HG03196 (cell line): ENCODE results near the gene DLEC1.

ENCODE experiments used
- ATAC-seq: cut with Tn5 transposase; IDR thresholded peaks from one replicate; pipeline ENCODE4 v1.9.1; 2021; ENCODE audit not compliant: unreplicated experiment

The DLEC1 gene

DNA sequence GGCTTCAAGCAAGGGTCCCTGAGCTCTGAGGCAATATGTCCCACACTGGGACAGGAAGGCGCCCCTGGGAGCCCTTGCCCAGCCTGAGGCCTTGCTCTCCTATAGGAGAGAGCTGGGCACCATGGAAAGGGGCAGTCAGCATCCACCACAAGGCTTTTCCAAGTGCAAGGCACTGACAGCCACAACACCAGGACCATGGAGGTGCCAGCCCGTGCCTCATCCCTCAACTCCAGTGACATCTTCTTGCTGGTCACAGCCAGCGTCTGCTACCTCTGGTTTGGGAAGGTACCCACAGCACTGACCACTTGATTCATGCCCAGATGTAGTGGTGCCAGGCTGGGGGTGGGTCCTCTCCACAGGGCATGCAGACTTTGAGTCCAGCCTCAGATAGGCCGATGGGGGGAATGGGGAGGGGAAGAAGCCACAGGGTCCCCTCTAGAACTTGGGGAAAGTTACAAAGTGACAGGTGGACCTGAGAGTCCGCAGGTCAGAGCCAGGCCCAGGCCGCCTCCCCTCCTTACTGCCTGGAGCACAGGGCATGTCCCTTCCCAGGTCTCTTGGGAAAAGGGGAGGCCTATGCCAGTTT, 36.6 kb upstream of the DLEC1 start:
- ATAC-seq = no peak

DNA sequence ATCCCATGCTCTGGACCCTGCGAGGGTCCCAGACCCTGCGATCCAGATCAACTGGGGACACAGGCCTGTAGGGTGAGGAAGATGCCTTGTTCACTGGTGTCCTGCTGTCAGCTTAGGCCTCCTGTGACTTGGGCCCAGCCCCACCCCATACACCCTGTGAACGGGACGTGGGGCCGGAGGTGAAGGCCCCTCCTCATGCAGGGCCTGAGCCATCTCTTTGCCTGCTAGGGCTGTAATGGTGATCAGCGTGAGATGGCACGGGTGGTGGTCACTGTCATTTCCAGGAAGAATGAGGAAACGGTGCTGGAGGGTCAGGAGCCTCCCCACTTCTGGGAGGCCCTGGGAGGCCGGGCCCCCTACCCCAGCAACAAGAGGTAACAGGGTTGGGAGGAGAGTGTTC, 36.1 kb upstream of the DLEC1 start:
- ATAC-seq = no peak

DNA sequence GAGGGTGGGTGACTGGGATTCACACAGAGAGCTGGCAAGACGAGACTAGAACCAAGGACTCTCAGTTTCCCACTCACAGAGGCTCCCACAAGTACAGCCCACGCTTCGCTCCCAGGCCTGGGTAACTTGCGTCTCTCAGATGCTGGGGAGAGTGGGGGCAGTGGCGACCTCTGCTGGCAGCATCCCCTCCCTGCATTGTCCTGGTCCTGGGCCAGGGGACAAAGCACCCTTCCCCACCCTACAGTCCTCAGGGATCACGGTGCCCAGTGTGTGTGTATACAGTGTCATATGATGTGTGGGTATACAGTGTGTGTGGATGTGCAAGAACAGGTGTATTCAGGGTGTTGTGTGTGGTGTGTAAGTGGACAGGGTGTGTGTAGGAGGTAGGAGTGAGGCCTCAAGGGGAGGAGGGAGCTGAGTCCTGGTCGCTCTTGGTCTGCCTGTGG, 35.6 kb upstream of the DLEC1 start:
- ATAC-seq = no peak

DNA sequence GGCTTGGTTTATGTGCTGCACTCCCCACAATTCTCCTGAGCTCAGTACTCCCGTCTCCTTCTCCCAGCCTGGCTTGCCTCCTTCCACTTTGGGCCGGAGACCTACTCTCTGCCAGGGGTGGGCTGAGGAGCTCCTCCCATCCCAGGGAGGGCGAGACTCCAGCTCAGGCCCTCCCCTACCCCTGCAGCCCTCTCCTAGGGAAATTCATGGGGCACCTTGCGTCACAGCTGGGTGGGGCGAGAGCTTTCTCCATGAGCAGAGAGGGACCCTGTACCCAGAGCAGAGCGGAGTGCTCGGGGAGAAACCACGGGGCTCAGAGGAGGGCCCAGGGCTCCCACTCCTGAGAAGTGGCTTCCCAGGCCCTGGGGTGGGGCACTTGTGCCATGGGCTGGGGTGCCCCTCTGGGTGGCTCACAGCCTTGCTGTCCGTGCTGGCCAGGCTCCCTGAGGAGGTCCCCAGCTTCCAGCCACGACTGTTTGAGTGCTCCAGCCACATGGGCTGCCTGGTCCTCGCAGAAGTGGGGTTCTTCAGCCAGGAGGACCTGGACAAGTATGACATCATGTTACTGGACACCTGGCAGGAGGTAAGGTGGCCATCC, 35.1 kb upstream of the DLEC1 start:
- no peak for ATAC-seq

DNA sequence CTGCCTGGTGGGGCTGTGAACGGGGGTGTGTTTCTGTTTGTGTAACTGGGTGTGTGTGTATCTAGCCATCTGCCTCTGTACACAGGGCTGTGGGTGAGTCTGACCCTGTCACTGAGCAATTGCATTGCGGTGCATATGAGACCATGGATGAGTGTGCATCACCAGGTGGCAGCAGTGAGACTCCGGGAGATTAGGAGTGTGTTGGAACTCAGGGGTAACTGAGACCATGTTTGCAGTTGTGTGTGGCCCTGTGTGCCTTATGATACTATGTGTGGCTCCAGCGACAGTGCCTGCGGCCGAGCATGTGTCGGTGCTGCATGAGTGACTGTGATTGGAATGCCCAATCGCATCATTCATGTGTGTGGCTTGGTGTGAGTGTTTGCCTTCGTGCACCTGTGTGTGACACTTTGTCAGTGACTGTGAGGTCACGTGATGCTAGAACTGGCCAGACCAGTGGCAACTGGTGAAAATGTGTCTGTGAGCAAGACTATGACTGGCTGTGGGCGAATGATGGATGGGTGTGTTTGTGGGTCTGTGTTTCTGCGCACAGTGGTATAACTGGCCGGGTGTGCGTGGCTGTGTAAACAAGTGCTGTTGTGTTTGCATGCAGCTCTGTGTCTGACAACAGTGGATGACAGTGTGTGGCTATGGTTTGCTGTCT, 34.5 kb upstream of the DLEC1 start:
- no peak for ATAC-seq

DNA sequence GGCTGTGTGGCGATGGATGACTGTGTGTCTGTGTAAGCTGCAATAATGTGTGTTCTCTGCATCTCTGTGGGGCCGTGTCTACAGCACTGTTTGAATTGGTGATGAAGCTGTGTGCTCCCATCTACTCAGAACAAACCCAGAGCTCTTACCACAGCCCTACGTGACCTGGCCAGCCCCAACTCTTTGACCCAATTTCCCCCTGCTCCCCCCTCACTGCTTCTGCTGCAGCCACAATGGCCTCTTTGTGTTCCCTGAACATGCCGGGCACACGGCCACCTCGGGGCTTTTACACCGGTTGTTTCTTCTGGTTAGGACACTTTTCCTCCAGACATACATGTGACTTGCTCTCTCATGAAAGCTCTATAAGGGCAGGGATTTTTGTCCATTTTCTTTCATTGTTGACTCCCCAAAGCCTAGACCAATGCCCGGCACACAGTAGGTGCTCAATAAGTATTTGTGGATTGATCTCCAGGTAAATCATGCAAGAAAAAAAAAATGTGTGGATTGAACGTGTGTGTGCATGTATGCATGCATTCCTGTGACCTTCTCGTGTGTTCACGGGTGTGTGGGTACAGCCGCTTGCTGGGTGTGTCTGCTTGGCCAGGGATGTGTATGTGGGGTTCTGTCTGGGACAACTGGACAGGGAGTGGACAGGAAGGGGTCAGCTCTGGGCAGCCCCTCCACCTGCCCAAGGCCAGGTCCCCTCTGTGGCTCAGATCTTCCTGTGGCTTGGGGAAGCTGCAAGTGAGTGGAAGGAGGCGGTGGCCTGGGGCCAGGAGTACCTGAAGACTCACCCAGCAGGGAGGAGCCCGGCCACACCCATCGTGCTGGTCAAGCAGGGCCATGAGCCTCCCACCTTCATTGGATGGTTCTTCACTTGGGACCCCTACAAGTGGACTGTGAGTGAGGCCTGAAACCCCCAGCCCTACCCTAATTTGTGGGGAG, 33.7 kb upstream of the DLEC1 start:
- ATAC-seq = no peak

DNA sequence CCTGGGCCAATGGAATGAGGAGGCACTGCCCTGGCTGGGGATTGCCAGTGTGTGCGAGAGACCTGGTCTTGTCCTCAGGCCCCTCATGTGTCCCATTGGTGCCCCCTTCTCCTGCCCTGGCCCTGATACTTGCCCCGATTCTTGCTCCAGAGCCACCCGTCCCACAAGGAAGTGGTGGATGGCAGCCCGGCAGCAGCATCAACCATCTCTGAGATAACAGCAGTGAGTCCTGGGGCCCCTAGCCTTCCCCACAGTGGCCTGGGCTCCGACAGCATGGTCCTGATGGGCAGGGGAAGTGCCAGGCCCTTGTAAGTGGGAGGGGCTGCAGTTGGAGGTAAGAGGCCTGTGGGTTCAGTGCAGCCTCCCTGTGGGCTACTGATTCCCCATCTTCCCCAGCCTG, 33.0 kb upstream of the DLEC1 start:
- ATAC-seq = no peak

DNA sequence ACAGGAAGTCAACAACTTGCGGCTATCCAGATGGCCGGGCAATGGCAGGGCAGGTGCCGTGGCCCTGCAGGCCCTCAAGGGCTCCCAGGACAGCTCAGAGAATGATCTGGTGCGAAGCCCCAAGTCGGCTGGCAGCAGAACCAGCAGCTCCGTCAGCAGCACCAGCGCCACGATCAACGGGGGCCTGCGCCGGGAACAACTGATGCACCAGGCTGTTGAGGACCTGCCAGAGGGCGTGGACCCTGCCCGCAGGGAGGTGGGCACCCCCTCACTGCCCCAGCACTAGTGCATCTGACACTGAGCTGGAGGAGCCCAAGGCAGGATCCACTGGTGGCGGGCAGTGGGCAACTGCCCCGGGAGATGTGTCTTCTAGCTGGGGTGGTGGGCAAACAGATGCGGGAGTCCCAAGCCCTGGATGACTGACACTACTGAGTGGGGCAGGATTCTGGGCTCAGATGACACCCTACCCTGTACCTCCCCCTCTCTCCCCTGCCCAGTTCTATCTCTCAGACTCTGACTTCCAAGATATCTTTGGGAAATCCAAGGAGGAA, 32.5 kb upstream of the DLEC1 start:
- no peak for ATAC-seq

DNA sequence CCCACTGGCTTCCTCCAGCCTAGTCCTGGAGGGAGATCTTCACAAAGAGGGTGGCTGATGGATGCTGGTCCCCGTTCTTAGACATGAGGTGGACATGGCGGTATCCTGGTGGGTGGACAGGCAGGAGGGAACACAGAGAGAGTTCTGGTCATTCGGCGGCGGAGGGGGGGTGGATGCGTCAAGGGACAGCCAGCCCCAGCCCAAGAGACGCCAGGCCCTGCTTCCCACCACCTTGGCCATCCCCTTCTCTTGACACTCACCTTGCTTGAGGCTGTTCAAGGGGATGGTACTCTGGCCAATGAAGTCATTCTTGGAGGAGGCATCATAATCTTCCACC, 31.3 kb upstream of the DLEC1 start:
- no peak for ATAC-seq

DNA sequence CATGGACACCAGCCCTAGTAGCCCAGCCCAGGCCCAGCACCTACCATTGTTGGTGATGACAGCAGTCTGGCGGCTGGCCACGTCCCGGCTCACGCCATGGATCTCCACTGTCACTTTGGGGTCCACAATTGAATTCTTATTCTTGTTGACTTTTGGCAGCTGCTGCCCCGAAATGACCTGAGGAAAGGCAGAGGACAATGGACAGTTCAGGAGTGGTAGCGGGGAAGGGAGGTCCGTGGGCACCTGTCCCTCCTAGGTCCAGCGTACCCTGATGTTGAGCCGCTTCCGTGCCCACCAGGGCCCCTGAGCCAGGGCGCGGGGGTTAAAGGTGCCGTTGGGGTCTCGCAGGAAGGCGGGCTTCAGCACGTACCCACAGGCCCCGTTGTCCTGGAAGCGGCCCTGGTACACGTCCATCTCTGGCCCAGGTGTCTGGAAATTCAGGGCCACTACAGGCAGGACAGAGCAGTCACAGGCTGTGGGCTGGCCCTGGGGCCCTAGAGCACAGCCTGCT, 30.8 kb upstream of the DLEC1 start:
- no peak for ATAC-seq

DNA sequence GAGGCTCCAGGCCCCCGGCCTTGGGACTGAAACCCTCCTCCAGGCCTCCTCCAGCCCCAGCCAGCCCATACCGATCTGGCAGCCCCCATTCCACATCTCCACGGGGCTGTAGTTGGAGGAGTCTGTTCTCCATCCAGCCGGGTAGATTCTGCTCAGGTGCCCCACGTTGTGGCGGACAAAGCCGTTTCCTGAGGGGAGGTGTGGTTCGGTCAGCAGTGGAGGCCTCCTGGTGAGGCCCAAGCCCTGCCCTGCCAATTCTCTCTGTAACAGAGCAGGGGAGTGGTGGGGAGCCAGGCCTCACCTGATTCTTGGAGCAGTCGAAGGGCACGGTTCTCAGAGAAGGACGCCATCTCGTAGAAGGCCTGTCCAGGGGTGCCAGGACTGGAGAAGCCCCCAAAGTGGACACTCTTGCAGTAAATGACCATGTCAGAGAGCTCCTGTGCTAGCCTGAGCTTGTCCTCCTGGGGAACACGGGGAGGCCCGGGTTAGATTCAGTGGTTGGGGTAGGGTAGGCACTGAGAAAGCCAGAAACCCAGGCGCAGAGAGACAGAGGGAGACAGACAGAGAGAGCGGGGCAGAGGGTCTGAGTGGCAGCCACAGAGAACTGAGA, 29.9 kb upstream of the DLEC1 start:
- no peak for ATAC-seq

DNA sequence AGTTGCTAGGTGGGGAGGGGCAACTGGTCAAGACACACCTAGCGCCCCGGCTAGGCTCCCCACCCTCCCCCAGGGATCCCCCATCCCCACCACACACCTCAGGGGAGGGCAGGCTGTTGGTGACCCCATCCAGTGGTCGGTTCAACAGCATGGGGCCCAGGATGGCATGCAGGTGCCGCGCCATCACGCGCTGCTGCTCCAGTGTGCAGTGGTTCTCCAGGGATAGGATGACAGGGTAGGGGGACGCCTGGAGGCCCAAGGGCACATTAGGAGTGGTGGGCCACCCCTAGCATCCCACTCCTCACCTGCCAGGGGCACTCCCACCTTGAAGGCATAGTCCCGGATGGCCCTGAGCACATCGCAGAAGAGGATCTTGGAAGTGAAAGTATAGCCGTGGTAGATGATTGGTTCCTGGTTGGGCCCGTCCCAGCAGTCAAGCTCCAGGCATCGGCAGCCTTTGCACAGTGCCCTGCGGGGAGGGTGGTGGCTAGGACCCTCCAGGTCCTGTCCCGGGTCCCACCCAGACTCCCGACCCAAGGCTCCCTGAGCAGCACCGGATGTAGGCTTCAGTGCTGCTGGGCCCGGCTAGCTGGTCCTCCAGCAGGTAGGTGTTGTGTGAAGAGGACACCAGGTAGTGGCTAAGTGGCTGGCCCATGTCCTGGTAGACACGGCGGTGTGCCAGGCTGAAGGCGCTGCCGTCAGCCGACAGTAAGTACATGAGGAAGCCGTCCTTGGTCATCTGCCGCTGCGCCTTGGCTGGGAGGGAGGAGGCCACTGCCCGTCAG, 29.0 kb upstream of the DLEC1 start:
- ATAC-seq = no peak

DNA sequence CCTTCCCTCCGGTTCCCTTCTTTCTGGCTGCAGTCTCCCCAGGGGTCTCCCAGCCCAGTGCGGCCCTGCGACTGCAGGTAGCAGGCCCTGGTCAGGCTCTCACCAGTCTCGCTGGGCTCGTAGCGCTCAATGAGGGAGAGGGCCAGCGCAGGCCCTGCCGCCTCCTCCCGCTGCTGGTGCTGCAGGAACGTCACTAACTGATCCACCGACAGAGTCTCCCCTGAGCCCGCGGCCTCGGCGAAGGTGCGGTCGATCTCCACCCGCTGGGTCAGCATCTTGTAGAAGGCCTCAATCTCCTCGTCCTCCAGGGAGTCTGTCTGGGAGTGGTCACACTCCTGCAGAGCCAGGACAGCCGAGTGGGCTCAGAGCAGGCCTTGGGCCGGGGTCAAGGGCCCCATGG, 27.9 kb upstream of the DLEC1 start:
- ATAC-seq = no peak

DNA sequence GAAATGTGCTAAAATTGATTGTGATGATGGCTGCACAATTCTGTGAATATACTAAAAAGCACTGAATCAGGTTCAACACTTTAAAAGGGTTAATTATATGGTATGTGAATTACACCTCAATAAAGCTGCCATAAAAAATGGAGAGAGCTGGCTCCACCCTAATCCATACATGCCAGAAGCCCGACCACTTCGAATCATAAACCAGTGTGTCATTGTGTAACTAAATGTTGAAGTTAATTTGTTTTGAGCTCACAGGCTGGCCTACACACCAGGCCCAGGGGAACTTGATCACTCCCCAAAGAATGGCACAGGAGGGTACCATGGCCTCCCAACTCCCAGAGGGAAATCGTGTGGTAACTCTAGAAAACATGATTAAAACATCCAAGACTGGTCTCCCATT, 23.5 kb upstream of the DLEC1 start:
- no peak for ATAC-seq

DNA sequence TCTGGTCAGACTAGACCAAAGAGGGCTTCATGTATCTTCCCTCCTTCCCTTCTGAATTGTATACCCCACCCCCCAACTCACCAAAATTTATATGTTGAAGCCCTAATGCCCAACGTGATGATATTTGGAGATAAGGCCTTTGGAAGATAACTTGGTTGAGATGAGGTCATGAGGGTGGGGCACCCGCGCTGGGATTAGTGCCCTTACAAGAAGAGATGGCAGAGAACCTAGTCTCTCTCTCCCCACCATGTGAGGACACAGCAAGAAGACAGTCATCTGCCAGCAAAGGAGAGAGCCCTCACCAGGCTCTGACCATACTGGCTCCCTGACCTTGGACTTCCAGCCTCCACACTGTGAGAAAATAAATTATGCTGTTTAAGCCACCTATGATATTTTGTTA, 23.0 kb upstream of the DLEC1 start:
- no peak for ATAC-seq

DNA sequence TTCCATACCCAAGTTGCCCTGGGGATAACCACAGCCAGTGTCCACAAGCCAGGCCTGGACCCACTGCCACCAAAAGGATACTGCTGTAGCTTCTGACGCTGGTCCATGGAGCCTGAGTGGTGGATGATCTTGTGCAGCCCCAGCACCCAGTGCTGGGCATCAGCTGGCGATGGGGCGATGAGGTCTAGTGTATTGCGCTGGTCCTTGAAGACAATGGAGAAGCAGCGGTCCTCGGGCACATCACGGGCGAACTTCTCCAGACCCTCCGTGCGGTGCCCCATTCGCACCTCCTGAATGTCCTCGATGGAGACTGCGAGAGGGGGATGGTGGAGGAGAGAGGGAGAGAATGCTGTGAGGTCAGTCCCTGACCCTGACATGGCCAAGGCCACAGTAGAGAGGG, 22.6 kb upstream of the DLEC1 start:
- no peak for ATAC-seq

DNA sequence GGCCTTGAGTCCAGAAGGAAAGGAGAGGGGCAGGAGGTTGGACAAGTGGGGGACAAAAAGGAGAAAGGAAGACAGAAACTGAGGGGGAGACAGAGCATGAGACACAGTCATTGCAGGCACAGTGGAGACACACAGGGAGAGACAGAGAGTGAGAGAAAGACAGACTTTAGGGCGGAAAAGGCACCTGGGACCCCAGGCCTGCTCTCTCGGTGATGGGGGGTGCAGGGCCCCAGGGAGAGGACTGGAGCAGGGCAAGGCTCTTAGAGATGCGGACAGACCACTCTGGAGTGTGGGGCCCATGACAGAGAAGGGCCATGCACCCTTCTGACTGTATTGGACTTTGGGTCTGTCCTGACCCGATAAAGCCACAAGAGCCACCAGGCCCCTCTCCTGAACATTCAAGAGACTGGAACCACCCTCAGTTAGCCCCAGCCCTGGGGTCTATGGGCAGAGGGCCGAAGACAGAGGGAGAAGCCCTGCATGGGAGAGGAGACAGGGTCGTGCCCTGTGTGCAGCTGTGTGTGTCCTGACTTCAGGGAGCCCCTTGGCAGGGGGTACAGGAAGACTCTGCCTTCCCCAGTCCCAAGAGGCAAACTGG, 22.1 kb upstream of the DLEC1 start:
- ATAC-seq = no peak

DNA sequence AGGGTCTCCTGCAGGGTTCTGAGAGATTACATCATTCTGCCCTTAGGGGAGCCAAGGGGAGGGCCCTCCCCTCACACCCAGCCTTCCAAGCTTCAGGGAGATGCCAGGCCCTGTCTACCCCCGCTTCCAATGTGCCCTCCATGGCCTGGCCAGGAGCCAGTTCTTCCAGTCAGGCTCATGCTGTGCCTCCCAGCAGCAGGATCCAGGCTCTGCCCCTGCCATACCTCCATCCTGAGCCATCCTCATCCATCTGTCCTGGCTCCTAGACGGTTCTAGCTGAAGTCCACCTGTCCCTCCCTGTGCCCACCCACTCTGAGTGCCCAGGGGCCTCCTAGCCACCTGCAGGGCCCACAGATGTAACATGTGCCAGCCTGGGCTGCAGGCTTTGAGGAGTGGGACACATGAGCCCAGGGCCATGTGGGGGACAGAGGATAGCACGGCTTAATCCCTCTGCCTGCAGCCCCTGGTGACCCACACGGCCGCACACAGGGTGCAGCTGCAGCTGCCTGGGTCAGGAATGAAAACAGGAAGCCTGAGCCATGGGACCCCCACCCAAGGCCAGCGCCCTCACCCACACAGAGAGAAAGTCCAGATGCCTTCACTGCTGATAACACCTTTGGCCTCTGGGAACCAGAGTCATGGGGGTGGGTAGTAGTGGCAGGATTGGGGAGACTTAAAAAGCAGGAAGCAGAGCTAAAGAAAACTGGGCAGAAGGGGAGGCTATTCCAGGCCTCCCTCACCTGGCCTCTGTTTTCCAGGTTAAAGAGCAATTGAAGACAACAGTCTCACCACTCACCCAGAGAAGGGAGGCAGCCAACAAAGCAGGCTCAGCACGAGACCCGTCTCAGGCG, 21.3 kb upstream of the DLEC1 start:
- no peak for ATAC-seq
